Neural progenitor cell (in vitro differentiated cells): ENCODE data around the gene SGSM2.

Experiments
- EZH2 ChIP-seq: fragments of 200-600 bp; sonication (generic); IDR thresholded peaks from 2 replicates; pipeline ENCODE4 v1.6.1; 2017; ENCODE audit warnings: antibody characterized with exemption, mild to moderate bottlenecking, moderate library complexity
- EZH2phosphoT487 ChIP-seq: fragments of 200-600 bp; sonication (generic); IDR thresholded peaks from 2 replicates; pipeline ENCODE4 v1.6.1; 2017; ENCODE audit warnings: antibody characterized with exemption

GRCh38 chr17:2309338-2310154 lies 27.8 kb upstream of the SGSM2 start:
- TF ChIP-seq EZH2phosphoT487 (no peak), EZH2 (no peak)
